GM21526 (cell line): Measurements from ENCODE around the gene TADA2A.
A peak's percentile ranks its signal among the peaks of the same experiment; 100 is the strongest.
"Not testable (repeated sequence)": the region's sequence is repeated elsewhere in the genome, so short reads cannot be mapped to it uniquely, and the experiment has no call there.

Source experiments
- ATAC-seq: cut with Tn5 transposase; IDR thresholded peaks from one replicate; pipeline ENCODE4 v1.9.1; 2021; ENCODE audit warnings: moderate library complexity; ENCODE audit not compliant: unreplicated experiment, low FRiP score

TADA2A gene

DNA sequence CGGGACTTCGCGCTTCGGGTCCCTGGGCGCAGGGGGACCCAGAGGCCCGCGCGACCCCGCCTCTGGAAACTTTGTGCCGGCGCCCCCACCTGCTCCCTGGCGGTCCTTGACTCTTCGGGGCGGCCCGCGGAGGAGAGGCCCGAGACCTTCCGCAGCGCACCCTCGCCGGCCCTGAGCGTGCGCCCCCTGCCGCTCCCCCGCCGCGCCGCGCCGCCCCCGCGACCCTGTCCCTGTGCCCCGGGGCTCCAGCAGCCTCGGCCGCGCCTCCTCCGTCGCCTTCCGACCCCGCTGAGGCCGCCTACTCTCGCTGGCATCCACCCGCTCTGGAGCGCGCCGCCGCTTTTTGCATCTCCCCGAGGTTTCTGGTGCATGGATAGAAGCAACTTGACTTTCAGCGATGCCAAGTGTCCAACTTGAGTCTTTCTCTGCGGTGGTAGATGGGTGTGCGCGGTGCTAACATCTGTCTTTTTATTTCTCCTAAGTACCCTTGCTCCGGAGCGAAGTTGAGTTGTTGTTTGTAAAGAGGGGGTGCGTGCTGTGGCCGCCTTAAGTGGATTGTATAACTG is 83.4 kb downstream of the TADA2A start:
- peak; percentile 45 for ATAC-seq

DNA sequence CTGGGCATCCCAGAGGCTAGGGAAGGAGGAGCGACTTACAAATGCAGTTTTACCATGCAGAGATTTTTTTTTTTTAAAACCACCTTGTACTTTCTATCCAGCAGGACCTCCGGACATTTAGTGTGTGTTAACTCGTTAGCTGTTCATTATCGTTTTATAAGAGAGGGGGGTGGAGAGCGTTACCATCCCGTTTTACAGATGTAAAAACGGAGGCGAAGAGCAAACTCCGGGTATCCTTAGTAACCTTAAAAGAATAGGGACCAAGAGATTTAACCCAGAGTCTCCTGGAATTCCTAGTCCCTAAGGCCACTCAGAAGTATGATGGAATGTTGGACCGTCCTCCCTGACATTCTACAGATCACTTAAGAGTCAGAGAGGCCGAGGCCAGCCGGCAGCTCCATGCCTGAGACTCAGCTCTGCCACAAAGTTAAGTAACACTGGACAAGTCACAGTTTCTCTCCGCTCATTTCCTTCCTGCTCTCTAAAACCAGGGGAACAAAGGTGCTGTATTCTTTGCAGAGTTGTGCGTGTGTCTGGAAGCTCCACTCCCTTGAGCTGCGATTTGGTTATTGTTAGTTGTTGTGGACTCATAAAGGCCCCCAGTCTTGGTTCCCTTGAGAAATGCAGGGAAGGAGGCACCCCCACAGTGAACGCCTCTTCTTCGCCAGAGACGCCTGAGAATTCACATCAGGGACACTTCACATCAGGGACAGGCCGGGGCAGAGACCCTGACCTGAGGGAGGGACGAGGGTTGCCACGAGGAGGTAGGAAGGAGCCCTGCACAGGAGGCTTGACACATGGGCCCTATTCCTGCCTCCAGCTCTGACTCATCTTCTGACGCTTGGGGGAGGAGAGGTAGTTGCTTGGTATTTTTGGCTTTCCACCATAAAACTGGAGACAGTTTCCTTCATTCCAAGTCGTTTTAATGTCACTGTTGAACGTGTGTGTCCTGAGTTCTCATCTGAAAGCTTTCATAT is 84.2 kb downstream of the TADA2A start:
- ATAC-seq: no peak

- no peak for ATAC-seq
These were observed 85.5 kb downstream of the TADA2A start for GRCh38 chr17:37492167-37492566.

DNA sequence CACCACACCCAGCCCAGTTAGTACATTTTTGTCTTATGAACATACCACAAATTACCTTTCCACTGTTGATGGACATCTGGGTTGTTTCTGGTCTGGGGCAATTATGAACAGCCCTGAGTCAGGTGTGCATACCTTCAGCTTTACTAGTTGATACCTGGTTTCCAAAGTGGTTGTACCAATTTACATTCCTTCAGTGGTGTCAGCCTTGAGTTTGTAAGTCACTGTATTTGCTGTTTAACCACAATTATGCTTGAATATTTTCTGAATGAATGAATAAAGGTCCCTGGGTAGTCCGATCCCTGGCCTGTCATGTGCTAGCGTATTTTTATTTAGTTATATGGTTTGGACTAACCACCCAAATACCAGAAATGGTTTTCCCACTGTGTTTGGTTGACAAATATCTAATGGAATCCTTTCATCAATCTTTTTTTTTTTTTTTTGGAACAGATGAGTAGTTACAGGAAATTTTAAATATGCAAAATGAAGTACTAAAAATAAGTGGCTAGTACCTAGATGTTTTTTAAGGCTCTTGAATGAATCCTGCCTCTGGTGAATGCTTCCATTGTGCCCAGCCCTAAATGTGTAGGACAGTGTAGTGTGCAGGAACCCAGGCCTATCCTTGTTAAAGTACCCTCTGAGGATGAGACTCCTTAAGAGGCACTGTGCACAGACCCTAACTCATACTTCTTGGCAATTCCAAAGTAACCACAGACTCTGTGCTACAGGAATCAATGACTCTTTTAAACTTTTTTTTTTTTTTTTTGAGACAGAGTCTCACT is 86.8 kb downstream of the TADA2A start:
- ATAC-seq: no peak

DNA sequence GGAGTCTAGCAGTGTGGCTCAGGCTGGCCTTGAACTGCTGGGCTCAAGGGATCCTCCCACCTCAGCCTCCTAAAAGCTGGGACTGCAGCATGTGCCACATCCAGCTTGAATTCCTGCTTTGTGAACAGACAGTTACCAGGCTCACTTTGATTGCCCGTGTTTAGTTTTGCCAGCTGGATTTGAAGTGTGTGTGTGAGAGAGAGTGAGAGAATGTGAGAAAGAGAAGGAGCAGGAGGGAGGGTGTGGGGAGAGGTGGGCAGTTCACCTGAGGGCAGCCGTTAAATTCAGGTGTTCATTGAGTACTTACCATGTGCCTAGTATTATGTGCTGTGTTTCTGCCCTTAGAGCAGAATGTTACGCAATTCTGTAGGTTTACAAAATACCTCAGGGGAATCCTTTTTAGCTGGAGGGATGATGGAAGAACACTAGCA is 87.7 kb downstream of the TADA2A start:
- ATAC-seq: no peak

DNA sequence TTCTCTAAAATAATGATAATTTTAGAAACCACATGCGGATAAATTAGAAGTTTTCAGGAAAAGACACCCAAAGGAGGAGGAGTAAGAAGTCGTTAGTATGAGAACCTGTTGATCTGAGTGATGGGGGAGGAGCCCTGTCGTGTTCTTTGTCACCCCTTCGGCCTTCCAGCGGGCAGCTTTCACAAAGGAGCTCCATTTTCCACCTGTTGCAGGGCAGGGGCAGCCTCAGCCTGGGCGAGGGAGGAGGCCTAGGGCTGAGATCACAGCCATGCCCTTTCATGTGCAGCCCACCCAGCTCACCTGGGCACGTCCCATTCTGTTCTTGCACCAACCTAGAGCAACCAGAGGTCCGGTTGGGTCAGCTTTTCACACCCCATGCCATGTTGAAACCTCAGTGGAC is 88.3 kb downstream of the TADA2A start:
- no peak for ATAC-seq

DNA sequence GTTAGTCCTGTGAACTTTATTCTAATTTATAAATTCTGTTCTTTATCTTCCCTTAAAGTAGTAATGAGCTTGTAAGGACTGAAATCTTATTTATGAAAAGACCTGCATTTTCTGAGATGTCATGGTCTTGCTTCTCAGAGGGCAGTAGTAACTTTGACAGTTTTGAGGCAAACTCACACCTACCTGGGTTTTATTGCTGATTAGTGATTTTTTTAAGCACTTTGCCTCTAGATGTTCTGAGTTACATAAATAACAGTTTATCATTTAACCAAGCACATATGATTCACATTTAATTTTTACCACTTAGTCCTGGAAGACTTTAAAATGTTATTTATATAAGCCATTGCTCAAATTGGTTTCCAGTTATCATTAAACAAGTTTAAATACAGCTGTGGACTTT is 93.7 kb downstream of the TADA2A start:
- ATAC-seq: no peak

DNA sequence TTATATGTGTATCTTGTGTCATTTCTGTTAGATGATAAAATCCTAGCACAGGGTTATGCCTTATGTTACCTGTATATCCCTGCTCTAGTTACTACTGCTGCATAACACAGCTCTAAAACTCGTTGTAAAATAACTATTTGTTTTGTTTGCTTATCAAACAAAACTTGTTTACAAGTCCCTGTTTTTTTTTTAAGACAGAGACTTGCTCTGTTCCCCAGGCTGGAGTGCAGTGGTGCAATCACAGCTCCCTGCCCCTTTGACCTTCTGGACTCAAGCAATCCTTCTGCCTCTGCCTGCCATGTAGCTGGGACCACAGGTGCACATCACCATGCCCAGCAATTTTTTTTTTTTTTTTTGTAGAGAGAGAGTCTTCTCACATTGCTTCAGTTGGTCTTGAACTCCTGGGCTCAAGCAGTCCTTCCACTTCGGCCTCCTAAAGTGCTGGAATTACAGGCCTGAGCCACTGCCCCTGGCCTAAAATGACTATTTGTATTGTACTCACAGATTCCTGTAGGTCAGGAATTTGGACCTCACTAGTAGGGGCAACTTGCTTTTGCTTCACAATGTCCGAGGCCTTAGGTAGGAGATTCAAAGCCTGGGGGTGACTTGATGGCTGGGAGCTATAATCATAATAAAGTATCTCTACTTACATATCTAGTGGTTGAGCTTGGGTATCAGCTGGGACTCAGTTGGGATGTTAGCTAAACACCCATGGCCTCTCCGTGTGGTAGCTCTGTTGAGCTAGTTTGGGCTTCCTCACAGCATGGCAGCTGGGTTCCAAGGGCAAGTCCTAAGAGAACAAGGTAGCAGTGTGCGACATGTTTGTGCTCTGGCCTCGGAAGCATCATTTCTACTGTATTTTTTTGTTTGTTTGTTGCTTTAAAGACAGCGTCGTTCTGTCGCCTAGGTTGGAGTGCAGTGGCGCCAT is 95.6 kb downstream of the TADA2A start:
- ATAC-seq: no peak

- ATAC-seq: no peak
These were observed 96.5 kb downstream of the TADA2A start for GRCh38 chr17:37503148-37503547.

GRCh38 chr17:37505333-37505732 is 98.6 kb downstream of the TADA2A start:
- no peak for ATAC-seq

DNA sequence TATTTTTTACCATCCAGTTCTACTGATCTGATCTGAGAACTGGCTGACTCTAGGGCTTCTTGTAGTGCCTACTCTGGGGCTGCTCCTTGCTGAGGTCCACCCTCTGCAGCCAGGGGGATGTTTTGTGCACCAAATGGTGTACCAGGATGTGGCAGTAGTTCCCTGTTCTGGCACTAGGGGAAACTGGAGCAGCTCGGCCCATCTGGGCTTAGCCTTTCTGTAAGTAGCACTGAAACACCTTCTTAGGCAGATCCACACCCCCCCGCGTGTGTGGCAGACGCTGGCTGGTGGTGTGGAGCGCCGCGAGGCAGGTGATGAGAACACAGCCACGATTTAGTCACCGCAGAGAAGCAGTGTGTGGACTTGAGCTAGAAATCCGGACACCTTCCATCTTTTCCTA is 100.0 kb downstream of the TADA2A start:
- no peak for ATAC-seq

GRCh38 chr17:37507111-37507510 is 100.4 kb downstream of the TADA2A start:
- no peak for ATAC-seq

DNA sequence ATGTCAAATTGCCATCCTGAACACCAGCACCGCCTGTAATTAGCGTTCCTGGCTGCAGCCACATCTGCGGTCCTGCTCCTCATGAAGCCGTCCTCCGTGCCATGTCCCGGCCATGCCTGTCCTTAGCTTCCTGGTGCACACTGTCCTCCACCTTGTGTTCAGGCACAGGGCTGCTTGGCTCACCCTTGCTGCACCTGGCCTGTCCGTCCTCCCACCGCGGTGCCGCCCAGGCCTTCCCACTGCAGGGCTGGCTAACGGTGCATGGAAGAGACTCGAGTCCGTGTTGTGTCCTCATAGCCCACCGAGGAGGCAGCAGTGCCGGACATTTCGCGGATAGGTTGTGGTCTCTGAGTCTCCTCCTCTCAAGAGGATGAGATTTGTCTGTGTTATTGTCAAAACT is 103.4 kb downstream of the TADA2A start:
- ATAC-seq: no peak

DNA sequence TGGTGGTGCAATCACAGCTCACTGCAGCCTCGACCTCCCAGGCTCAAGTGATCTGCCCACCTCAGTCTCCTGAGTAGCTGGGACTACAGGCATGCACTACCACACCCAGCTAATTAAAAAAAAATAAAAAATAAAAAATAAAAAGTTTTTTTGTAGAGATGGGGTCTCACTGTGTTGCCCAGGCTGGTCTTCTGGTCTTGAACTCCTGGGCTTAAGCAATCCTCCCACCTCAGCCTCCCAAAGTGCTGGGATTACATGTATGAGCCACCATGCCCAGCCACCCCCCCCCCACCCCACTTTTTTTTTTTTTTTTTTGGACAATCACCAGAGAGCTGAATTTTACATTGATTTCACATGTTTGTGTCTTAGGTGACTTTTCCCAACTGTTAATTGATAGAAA is 105.0 kb downstream of the TADA2A start:
- ATAC-seq: not testable (repeated sequence)

GRCh38 chr17:37512442-37513068 is 105.9 kb downstream of the TADA2A start:
- no peak for ATAC-seq

DNA sequence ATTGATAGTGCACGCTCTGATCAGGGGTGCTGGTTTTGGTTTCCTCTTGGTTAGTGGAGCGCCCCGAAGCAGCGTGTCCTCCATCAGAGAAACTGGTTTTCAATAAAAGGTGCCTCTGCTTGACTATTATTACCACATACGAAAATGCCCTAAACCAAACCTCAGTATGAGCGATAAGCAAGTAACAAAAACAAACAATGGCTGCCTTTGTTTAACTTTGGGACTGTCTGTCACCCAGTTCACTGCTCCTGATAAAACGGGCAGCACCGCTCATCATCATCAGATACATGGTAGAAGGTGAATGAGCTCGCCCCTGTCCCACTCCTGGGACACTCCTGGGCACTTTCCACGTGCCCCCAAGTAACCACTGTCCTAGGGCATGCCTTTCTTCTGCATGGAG is 107.0 kb downstream of the TADA2A start:
- no peak for ATAC-seq

DNA sequence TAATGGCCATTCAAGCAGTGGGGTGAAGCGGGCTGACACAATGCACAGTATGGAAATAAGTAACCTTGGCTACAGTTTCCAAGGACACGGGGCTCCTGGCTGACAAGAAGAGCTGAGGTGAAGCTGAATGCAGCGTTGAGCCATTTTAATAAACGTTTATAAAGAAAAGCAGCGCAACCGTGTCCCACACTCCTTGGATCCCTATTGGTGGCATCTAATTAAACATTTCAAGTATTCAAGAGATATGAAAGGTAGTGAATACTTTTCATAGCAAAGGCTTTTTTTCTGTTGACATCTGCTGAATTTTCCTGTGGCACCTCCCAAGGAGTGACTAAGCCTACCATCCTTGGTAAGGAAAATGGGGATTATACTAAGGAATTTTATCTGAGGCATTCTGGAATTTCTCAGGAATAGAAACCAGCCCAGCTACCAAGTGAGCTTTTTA is 109.5 kb downstream of the TADA2A start:
- no peak for ATAC-seq

DNA sequence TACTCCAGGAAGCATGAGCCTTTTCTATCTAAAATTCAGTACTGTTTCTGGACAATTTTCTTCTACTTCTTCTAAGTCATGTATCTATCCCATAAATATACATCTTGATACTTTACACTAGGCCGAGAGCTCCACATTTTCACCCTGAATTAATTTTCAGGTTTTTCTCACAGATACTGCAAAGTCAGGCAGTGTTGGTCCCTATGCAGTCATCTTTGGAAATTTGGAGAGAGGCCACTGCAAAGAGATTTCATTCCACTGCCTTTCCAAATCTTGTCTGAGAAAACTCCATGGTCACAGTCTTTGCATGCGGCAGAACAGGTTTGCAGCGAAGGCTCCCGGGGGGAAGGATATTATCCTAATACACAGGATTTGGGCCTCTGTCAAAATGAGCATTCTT is 111.2 kb downstream of the TADA2A start:
- ATAC-seq: no peak

GRCh38 chr17:37518826-37519225 is 112.1 kb downstream of the TADA2A start:
- ATAC-seq: no peak
